ENCODE data around the gene NDUFV3. TPM values are rescaled to one million over a fixed set of nuclear protein-coding genes. Genes with fewer than 3 reads are reported as not detected.

The NDUFV3 gene
- polyA plus RNA-seq, result 57.9 and 62.2 TPM in 2 replicates

DNA sequence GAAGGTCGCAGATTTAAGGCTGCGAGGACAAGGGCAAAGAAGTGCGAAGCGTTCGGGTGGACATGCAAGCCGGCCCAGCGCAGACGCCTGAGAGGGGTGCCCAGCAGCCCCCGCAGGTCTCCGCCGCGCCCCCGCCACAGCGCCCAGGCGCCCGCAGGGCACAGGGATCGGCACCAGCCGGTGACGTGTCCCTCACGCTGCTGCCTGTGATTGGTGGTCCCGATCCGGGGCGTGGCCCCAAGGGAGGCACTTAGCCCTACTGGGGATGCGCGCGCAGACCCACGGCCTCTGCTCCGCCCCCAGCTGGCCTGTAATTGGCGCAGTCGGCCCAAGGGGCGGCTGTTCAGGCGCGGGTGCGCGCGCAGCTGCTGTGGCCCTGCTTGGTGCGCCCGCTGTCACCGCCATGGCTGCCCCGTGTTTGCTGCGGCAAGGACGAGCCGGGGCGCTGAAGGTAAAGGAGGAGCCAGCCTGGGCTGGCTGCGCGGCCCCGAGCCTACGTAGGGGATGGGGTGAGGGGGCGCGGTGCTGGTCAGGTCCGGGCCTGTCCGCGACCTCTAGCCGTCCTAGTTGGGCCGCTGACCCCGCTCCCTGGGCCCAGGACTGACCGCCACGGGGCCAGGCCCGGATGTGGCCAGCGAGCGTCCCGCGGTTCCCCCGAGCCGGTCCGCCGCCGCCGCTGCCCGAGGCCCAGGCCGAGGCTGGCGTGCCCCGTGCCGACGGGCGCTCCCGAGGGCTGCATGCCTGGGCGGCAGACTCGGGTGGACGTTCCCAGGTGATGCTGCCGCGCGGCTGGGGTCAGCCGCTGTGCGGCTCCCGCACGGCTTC lies at the start of gene NDUFV3:
Gene NDUFV3, plus strand, starts transcription at position 379 of the 825 bp plus-strand sequence. Its CDS starts 25 bp downstream, at position 404.

DNA sequence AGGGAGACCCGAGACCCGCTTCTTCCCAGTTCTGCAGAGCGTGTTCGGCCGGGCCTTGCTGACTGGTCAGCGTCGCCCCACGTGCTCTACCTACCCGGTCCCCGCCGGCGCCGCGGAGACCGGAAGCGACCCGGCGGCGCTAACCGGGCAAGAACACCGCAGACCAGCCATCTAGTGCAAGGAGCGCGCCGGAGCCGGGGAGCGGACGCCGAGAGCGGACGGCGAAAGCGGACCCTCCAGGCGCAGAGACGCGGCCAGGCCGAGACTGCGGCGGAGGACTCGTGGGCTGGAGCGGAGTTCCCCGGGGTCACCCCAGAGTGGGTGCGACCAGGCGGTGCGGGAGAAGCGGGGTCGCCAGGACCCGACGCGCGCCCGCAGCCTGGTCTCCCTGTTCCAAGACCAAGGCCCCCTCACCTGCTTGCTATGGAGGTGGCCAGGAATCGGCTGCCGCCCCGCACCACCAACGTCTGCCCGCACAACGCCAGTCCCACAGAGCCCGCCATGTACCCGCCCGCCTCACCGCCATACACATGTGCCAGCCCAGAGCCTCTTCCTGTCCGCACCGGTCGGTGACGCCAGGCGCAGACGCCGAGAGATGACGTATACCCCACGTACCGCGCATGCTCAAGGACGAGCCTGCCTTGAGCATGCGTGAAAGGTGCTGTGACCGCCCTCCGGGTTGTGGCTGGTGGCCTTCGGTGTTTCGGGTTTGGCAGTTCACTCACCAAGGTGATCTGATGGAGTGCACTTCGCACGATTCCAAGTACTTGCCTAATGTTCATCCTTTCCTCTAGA lies 13.9 kb upstream of the NDUFV3 start, which contains the start of gene WDR4:
Gene WDR4, minus strand, starts transcription at position 547 of the 795 bp plus-strand sequence. Its CDS starts 44 bp downstream, at position 503.

DNA sequence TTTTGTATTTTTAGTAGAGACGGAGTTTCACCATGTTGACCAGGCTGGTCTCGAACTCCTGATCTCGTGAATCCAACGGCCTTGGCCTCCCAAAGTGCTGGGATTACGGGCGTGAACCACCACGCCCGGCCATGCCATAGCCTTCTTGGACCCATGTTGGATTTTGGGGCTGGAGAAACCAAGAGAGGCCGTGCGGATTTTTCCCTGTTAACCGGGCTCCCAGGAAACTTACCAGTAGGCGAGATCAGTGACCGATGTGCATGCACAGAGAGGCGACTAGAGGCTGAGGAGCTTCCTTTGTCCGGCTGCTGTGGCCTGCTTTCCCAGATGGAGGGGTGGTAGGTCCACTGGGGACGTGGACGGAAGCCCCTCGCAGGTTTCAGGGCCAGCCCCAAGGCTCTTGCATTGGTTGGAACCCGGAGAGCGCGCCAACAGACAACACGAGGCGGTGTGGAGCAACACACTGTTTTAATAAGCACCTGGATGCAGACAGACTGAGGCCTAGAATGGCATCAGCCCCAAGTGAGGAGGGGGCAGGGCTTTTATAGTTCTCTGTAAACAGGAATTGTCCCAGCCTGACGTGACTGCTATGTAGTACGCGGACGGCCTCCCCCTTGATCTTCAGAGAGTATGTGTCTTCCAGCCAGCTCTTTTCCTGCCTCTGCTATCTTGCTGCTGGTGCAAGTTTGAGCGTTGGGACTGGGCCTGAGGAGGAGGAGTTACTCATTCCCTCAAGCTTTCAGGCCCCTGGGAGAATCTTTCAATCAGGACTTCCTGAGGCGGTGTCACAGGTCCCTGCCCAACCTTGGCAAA lies 32.2 kb downstream of the NDUFV3 start, which contains the start of gene ERVH48-1:
Gene ERVH48-1, minus strand, starts transcription at position 517 of the 813 bp plus-strand sequence. CDS start 6,624 bp downstream, outside the sequence.

Other genes starting within 250 kb of the NDUFV3 start
- 73.8 and 97.9 TPM in 2 replicates for gene PDE9A, start 239.7 kb upstream of the NDUFV3 start, polyA plus RNA-seq
- 0.54 TPM in 1 of 2 replicates, not detected in the other for gene WDR4, start 13.8 kb upstream of the NDUFV3 start, polyA plus RNA-seq
- not detected in 2 replicates for gene ERVH48-1, start 32.3 kb downstream of the NDUFV3 start, polyA plus RNA-seq
- 9.7 and 12.0 TPM in 2 replicates for gene PKNOX1, start 81.3 kb downstream of the NDUFV3 start, polyA plus RNA-seq
- 1.8 and 2.6 TPM in 2 replicates for gene CBS, start 182.5 kb downstream of the NDUFV3 start, polyA plus RNA-seq
- 0.13 and 2.5 TPM in 2 replicates for gene U2AF1, start 214.3 kb downstream of the NDUFV3 start, polyA plus RNA-seq